DMS53 treated with DMSO at 0.1 percent for 48 hours (cell line): ENCODE data around the gene GOLGA6L10.
"Not testable (repeated sequence)": the region's sequence is repeated elsewhere in the genome, so short reads cannot be mapped to it uniquely, and the experiment has no call there.

Experiments
- DNase-seq: peaks from one replicate; lab custom pipeline; 2025; ENCODE audit not compliant: unreplicated experiment; lab: John Stamatoyannopoulos, UW

Gene GOLGA6L10, protein sequence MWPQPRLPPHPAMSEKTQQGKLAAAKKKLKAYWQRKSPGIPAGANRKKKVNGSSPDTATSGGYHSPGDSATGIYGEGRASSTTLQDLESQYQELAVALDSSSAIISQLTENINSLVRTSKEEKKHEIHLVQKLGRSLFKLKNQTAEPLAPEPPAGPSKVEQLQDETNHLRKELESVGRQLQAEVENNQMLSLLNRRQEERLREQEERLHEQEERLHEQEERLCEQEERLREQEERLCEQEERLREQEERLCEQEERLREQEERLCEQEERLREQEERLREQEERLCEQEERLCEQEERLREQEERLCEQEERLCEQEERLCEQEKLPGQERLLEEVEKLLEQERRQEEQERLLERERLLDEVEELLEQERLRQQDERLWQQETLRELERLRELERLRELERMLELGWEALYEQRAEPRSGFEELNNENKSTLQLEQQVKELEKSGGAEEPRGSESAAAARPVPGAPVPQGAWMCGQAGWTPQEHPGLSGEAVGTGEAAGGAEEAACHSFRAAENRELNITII

DNA sequence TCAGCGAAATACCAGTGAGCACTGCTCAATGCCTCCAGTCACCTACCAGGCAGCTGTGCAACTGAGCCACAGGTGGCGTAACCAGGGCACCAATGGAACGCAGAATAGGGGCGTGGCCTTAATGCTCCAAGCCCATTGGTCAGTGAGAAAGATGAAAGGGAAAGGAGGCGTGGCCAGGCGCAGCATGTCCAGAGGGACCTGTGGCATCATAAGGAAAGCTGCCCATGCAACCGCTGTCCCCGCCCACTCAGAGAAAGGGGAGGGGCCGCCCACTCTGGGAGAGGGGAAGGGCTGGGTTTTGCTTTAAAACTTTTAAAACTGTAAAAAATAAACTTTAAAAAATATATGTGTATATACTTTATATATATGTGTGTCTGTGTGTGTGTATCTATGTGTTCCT lies at the start of gene GOLGA6L10:
TSS of gene GOLGA6L10 (minus strand) at position 101 of the 400 bp plus-strand sequence. CDS start at position 1, 100 bp downstream.
- DNase-seq = not testable (repeated sequence)

DNA sequence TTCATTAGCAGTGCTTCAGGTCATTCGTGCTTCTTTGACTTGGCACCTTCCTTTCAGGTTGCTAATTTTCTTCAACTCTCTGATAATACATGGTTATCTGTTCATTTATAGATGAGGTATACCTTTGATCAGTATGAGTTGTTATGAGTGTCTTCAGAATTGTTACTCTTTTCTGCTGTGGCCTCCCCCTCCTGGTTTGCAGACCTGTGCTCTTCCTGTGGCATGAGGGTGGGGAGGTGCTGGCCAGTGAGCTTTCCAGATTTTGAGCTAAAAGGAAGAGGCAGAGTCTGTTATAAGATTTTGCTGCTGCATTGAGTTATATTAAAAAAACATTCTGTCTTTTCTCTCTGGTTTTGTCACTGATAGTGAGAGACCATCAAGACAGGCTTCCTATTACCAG lies 49.5 kb upstream of the GOLGA6L10 start:
- no peak for DNase-seq

GRCh38 chr15:82397817-82398216 lies 48.5 kb upstream of the GOLGA6L10 start:
- DNase-seq = no peak

GRCh38 chr15:82395788-82396187 lies 46.5 kb upstream of the GOLGA6L10 start:
- DNase-seq = not testable (repeated sequence)

DNA sequence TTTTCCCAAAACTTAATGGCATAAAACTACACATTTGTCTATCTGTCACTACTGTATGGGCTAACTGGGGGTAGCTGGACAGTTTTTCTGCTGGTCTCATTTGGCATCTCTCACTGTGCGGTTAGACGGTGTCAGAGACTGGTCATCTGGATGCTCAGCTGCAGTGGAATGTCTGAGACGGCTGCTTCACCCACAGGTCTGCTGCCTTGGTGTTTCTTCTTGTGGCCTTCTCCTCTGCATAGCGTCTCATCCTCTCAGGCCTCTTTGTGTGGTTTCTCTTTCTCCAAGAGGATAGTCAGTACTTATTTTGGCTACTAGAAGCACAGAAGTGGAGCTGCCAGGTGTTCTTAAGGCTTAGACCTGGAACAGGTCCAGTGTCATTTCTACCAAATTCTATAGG lies 44.4 kb upstream of the GOLGA6L10 start:
- DNase-seq = no peak

DNA sequence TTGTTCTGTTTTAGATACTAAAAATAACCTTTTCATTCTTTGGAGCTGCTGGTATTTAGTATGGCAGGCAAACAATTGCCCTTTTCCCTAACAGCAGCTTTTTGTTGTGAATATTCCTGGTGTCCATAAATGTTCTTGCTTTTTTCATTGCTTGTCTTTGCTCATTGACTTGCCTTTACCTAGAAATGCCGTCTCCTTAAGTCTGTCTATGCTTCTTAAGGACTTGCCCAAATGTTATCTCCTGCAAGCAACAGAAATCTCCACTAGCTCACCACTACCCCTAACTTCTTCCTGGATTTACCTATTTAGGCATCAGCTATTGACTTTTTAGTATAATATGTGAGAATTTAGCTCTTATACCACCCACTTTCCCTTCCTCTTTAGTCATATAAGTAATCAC lies 42.8 kb upstream of the GOLGA6L10 start:
- not testable (repeated sequence) for DNase-seq

- DNase-seq = not testable (repeated sequence)
Observed at GRCh38 chr15:82390152-82390551, 40.9 kb upstream of the GOLGA6L10 start.

DNA sequence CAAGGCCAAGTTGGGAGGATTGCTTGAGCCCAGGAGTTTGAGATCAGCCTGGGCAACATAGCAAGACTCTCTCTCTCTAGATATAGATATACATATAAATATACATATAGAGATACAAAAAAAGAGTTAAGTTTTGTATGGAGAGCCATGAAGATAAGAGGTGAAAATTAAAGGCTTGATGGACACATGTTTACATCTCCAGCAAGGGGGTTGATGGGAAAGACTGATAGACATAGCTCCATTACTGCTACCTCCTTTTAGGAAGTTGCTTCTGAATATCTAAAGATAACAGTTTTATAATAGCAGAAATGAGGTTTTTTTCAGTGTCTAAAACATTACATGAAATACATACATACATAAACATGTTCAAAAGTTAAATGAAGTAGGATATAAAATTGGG lies 37.9 kb upstream of the GOLGA6L10 start:
- not testable (repeated sequence) for DNase-seq

DNA sequence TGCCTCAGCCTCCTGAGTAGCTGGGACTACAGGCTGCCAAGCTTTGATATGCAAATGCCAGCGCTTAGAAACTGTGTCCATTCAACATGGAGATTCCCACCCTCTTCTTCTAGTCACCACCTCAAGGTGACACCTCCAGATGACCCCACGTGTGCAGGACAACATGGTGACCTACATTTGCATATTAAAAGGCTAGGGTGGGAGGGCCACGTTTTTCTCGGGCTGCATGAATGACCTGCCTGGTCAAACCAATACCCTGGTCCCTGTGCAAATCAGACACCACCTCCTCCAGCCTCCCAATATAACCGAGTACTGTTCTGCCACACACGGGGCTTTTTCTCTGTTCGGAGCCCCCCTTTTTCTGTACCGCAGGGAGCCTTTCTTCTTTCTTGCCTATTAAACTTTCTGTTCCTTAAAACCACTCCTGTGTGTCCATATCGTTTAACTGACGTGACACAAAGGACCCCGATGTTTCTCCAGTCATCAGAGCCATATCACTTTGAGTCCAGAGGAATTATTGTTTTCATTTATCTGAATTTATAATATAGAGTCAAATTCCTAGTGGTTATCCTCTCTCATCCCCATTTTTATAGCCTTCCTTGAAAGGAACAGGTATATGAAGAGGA lies 32.2 kb upstream of the GOLGA6L10 start:
- not testable (repeated sequence) for DNase-seq

DNA sequence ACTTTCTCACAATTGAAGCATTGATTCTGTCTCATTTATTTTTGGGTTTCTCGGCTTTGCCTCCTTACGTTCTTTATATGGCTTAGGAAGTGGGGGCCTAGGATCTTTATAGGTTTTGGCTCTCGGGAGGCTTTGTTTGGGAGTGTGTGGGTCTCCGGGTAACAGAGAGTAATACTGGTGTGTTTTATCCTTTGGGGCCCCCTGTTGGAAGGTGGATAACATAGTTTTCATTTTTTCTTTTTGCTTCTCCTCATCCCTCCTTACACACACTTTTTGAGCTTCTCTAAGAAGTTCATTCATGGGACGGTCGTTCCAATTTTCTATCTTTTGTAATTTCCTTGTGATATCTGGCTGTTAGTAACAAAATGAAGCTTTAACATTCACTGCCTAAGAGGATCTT lies 30.3 kb upstream of the GOLGA6L10 start:
- not testable (repeated sequence) for DNase-seq

GRCh38 chr15:82373661-82374060 lies 24.4 kb upstream of the GOLGA6L10 start:
- DNase-seq = not testable (repeated sequence)

DNA sequence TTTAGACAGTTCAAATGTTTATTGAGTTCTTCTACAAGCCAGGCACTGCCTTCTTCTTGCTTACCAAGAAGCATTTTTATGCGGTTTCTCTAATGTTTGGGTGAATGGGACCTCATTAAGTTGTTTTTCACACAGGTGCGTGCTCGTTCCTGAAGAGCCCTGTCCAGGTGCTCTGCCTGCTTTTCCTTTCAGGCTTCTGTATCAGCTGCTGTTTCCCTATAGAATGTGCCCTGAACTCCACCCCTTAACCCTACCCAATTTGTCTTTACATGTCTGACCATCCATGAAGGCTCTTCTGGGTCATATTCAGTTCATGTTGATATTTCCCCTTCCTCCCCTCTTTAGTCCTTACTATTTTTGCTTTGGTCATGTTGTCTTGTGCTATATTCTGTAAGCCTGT lies 22.4 kb upstream of the GOLGA6L10 start:
- DNase-seq = no peak

GRCh38 chr15:82367790-82368189 lies 18.5 kb upstream of the GOLGA6L10 start:
- DNase-seq = not testable (repeated sequence)

DNA sequence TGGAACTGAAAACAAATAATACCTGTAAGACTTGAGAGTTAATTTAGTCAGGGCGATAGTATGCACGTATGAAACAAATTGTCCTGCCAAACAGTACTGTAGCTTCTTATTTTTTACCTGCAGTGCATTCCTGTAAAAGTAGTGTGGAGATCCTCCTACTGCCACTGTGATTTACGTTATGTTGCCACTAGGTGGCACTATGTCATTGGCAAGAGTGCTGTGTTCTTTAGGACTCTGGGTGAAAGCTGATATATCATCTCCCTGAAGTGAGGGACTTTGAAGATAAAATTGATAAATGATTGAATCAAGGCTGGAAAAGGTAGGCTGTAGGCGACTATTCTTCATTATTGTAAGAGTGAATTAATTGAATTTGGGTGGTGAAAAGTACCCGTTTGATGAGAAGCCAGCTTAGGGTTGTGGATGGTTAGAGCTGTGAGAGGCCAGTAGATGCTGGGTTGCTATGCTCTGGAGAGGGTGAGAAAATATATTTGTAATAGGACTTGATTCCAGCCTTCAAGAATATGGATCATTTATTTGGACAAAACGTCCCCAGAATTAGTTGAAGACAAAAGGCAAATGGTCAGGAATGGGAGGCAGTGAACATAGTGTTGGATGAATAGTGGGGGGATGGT lies 16.5 kb upstream of the GOLGA6L10 start:
- not testable (repeated sequence) for DNase-seq

DNA sequence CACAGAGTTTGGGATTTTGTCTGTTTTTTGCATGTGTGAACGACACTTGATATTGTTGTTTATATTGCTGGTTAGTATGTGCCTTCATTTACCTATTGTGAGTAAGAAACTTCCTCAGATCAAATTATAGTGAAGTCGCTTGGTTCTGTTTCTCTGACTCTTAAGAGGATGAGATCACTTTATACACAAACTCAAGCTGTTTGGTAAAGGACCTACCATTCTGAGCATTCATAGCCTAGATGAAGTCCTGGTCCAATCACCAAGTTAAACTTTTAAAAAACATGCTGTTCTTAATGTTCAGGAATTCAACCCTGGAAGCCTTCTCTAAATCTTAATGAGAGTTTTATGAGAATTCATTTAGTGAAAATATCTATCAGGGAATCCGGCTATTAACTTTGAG lies 15.3 kb upstream of the GOLGA6L10 start:
- not testable (repeated sequence) for DNase-seq

- not testable (repeated sequence) for DNase-seq
Observed at GRCh38 chr15:82362790-82363189, 13.5 kb upstream of the GOLGA6L10 start.

- not testable (repeated sequence) for DNase-seq
Observed at GRCh38 chr15:82360618-82361017, 11.3 kb upstream of the GOLGA6L10 start.

DNA sequence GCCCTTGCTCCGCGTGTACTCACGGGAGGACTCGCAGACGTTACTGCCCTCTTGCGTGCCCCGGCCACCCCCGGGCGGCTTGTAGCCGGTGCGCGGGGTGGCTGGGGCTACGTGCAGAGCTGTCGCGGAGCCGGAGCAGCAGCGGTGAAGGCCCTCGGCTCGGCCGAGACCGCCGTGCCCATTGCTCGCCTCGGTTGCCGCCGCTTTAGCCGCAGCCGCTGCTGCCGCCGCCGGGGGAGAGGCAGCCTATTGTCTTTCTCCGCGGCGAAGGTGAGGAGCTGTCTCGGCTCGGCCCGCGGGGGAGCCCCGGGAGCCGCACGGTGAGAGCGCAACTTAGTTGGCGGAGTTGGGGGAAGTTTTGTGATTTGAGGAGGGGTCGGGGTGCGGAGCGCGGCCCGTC lies 5.8 kb upstream of the GOLGA6L10 start:
- DNase-seq = not testable (repeated sequence)

DNA sequence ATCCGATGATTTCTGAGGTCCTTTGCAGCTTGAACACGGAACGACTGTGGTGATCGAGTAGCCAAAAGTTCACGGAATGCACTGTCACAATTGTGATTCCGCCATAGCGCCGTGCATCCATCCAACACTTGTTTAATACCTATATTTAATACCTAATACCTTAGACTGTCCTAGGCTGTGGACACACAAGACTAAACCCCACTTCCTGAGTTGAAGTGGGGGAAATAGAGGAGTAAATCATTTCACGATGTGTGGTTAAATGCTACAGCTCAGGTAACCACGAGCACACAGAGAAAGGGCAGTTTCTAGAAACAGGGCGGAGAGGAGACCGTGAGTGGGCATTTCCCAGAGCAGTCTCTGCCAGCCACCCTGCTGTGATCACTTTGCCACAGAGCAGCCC lies 5.3 kb upstream of the GOLGA6L10 start:
- DNase-seq = not testable (repeated sequence)

GRCh38 chr15:82347645-82348044 lies 1.6 kb downstream of the GOLGA6L10 start:
- DNase-seq = not testable (repeated sequence)

DNA sequence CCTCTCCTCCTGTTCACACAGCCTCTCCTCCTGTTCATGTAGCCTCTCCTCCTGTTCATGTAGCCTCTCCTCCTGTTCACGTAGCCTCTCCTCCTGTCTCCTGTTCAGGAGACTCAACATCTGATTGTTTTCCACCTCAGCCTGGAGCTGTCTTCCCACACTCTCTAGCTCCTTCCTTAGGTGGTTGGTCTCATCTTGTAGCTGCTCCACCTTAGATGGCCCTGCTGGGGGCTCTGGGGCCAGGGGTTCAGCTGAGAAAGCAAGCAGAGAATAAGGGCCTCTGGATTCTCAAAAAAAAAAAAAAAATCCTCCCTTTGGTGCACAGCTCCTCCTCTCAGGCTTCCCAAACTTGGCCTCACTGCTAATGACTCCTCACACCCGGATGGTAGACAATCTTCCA lies 4.1 kb downstream of the GOLGA6L10 start:
- not testable (repeated sequence) for DNase-seq
